Right lobe of liver (tissue), 4 donors: ENCODE results near the gene AP3D1.

Experiments used
- POLR2A ChIP-seq: fragments of 450-650 bp; IDR thresholded peaks from one replicate; pipeline ENCODE4 v1.6.1; 2017; ENCODE audit warnings: antibody characterized with exemption, mild to moderate bottlenecking
- TF ChIP-seq, protein P1 (sequence below), 4 donors: fragments of 200-600 bp in 3 of 4; fragments of 450-650 bp in 1 of 4; IDR thresholded peaks; one replicate each; pipeline versions ENCODE4 v1.5.1 to v1.8.0; 2016 to 2022; ENCODE audit warnings: antibody characterized with exemption in 4 of 4, mild to moderate bottlenecking in 2 of 4
- donor health status: DM: no; HTN: no; CAD: no.
- donor health status: DM: no; HTN: no; CAD: no.
- donor health status: DM: no; HTN: yes; CAD: no.

DNA sequence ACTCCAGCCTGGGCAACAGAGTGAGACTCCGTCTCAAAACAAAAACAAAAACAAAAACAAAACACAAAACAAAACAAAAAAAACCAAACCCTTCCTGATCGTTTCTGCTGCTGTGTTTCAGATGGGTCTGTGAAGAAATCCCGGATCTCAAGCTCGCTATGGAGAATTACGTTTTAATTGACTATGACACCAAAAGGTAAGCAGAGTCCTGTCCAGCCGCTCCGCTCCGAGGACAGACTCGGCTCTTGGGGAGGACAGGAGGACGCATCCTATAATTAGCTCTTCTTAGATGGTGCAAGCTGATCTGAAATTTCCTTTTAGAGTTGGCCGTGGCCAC lies 34.3 kb upstream of the AP3D1 start:
- TF ChIP-seq, protein P1, sequence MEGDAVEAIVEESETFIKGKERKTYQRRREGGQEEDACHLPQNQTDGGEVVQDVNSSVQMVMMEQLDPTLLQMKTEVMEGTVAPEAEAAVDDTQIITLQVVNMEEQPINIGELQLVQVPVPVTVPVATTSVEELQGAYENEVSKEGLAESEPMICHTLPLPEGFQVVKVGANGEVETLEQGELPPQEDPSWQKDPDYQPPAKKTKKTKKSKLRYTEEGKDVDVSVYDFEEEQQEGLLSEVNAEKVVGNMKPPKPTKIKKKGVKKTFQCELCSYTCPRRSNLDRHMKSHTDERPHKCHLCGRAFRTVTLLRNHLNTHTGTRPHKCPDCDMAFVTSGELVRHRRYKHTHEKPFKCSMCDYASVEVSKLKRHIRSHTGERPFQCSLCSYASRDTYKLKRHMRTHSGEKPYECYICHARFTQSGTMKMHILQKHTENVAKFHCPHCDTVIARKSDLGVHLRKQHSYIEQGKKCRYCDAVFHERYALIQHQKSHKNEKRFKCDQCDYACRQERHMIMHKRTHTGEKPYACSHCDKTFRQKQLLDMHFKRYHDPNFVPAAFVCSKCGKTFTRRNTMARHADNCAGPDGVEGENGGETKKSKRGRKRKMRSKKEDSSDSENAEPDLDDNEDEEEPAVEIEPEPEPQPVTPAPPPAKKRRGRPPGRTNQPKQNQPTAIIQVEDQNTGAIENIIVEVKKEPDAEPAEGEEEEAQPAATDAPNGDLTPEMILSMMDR (IDR thresholded peaks at IDR 0.05): no peak
- TF ChIP-seq POLR2A: no peak
